Measurements from ENCODE around the gene P2RX3. TPM values are rescaled to one million over a fixed set of nuclear protein-coding genes. Genes with fewer than 3 reads are reported as not detected.

Gene P2RX3
- total and polyA plus RNA-seq, 9 donors = 0.12 to 0.13 TPM; not detected in 7

GRCh38 chr11:57386178-57386940 is 48.2 kb downstream of the P2RX3 start:
- Histone ChIP-seq H3K4me3 (no peak overlapping the region), H3K27ac (no peak overlapping the region), H3K36me3 (no peaks in the 10 kb centered on the region), H3K9me3 (no peaks in the 10 kb centered on the region), H3K4me1 (ENCODE audit: insufficient read depth) (no peaks in the 10 kb centered on the region), H3K27me3 (no peaks in the 10 kb centered on the region)
- intact Hi-C loops (cut with DNase I) = no loop called here
- 60 to 70% (median 60%) methylated on average over 5 of the region's 5 CpGs for WGBS, 3 donors
- DNase-seq = no peak
- TF ChIP-seq CTCF (IDR thresholded peaks at IDR 0.05) (no peak), POLR2A (IDR thresholded peaks at IDR 0.05) (no peak), EP300 (IDR thresholded peaks at IDR 0.05) (no peak)

- intact Hi-C loops (cut with DNase I) = no loop called here
- H3K27me3 ChIP-seq = no peaks in the 10 kb centered on the region
- no peaks in the 10 kb centered on the region for H3K4me1 ChIP-seq (ENCODE audit: insufficient read depth)
- H3K9me3 ChIP-seq = no peaks in the 10 kb centered on the region
- DNase-seq = no peak
- no peaks in the 10 kb centered on the region for H3K36me3 ChIP-seq
- WGBS, 3 donors = 73 to 81% (median 74%) methylated on average over 16 of the region's 16 CpGs
- H3K27ac ChIP-seq = no peak overlapping the region
- TF ChIP-seq CTCF (IDR thresholded peaks at IDR 0.05) (no peak), EP300 (IDR thresholded peaks at IDR 0.05) (no peak), POLR2A (IDR thresholded peaks at IDR 0.05) (no peak)
- no peak overlapping the region for H3K4me3 ChIP-seq
Observed at GRCh38 chr11:57387289-57388030, 49.3 kb downstream of the P2RX3 start.

- H3K4me1 ChIP-seq (ENCODE audit: insufficient read depth) = no peaks in the 10 kb centered on the region
- H3K27me3 ChIP-seq = no peaks in the 10 kb centered on the region
- 64 to 84% (median 65%) methylated on average over 2 of the region's 2 CpGs for WGBS, 3 donors
- intact Hi-C loops (cut with DNase I) = no loop called here
- no peaks in the 10 kb centered on the region for H3K36me3 ChIP-seq
- no peak for TF ChIP-seq POLR2A (IDR thresholded peaks at IDR 0.05)
- TF ChIP-seq EP300 (IDR thresholded peaks at IDR 0.05) = no peak
- TF ChIP-seq CTCF (IDR thresholded peaks at IDR 0.05) = no peak
- DNase-seq = no peak
- H3K4me3 ChIP-seq = no peak within 1 kb of the TSS
- no peak within 1 kb of the TSS for H3K27ac ChIP-seq
- no peaks in the 10 kb centered on the region for H3K9me3 ChIP-seq
Observed at GRCh38 chr11:57390535-57390934, 52.4 kb downstream of the P2RX3 start, which contains the start of gene PRG2. Gene PRG2, minus strand, starts transcription at chr11:57390650. Its CDS starts 706 bp downstream, at chr11:57389944.

- Histone ChIP-seq H3K9me3 (no peaks in the 10 kb centered on the region), H3K36me3 (no peaks in the 10 kb centered on the region), H3K27ac (no peak overlapping the region), H3K4me1 (ENCODE audit: insufficient read depth) (no peaks in the 10 kb centered on the region), H3K27me3 (no peaks in the 10 kb centered on the region), H3K4me3 (no peak overlapping the region)
- intact Hi-C loops (cut with DNase I) = no loop called here
- 69 to 78% (median 73%) methylated on average over 3 of the region's 3 CpGs for WGBS, 3 donors
- no peak for TF ChIP-seq POLR2A (IDR thresholded peaks at IDR 0.05)
- TF ChIP-seq EP300 (IDR thresholded peaks at IDR 0.05) = no peak
- TF ChIP-seq CTCF (IDR thresholded peaks at IDR 0.05) = no peak
- no peak for DNase-seq
Observed at GRCh38 chr11:57391111-57391510, 53.0 kb downstream of the P2RX3 start.

Data from ovary (tissue), 9 donors.